BE2C (cell line): ENCODE measurements around the gene LRRC41.

ENCODE experiments used
- DNase-seq: peaks from one replicate; pipeline ENCODE4 v3.0.0-alpha.2; 2020
- H3K27me3 ChIP-seq: fragments of 250-450 bp; sonication (Bioruptor Pico); 2 replicates; pipeline ENCODE4 v1.5.1; 2020; ENCODE audit warnings: mild to moderate bottlenecking
- H3K36me3 ChIP-seq: fragments of 250-450 bp; sonication (Bioruptor Pico); 2 replicates; pipeline ENCODE4 v1.5.1; 2020; ENCODE audit warnings: mild to moderate bottlenecking
- H3K4me1 ChIP-seq: fragments of 250-450 bp; sonication (Bioruptor Pico); 2 replicates; pipeline ENCODE4 v1.5.1; 2020
- H3K4me3 ChIP-seq: 2 replicates; pipeline ENCODE4 v1.5.1; 2011; ENCODE audit warnings: low read depth, low read length
- H3K9me3 ChIP-seq: fragments of 250-450 bp; sonication (Bioruptor Pico); 2 replicates; pipeline ENCODE4 v1.5.1; 2020
- CTCF ChIP-seq: IDR thresholded peaks from 2 replicates; pipeline ENCODE4 v1.5.1; 2012; ENCODE audit warnings: mild to moderate bottlenecking, low read depth, low read length

The LRRC41 gene

DNA sequence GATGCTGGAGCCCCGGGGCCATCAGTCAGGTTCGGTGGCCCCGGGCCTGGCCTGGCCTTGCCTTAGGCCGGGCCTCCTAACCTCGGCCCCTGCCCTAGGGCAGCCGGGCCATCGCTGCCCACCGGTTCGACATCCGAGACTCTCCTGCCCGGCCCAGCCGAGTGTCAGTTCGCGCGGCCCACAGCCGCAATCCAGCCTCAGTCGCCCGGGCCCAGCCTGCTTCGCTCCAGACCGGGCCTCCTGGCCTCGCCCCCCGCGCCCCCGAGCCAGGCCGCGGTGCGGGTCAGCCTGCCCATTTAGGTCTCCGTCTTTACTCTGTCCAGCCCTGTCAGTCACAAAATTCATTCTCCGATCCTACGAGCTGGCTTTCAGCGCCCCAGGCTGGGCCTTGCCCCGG lies 777 bp downstream of the LRRC41 start:
- Histone ChIP-seq H3K4me3 (peak overlapping the region; percentile 97), H3K9me3 (no peaks in the 10 kb centered on the region), H3K27me3 (no peaks in the 10 kb centered on the region), H3K36me3 (peaks cover 12% of the 10 kb centered on the region), H3K4me1 (no peaks in the 10 kb centered on the region)
- DNase-seq: peak; percentile 13
- TF ChIP-seq CTCF: no peak

DNA sequence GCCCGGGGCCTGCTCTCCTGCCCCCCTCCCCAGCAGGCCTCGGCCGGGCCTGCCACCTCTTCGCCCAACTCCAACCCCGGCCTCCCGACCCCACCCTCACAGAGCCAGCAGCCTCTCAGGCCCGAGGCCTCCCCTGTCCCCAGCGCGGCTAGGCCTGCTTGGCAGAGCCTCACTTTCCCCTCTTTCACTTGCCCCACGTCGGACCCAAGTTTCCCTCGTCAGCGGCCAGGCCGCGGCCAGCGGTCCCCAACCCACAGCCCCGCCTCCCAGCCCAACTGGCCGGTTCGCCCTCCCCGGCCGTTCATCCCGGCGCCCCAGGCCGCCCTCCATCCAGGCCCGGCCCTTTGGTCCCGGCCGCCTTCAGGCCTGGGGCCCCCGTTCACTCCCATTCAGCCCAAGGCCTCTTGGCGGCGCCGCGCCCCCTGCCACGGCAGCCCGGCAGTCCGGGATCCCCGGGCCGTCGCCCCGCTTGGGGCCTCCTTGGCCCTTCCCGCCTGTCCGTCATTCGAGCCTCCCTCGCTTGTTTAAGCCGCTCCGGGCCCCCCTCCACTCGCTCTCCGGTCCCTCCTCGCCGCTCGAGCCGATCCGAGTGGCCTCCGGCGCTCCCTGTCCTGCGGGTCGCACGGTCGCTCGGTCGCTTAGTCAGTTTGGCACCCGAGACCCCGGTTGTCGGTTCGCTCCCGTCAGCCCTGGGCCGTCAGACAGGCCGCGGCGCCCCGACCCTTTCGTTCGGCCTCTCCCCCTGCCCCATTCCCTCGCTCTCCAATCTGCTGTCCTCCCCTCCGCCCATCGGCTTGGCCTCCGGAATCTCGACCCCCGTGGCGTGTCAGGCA lies 1.4 kb downstream of the LRRC41 start:
- TF ChIP-seq CTCF: 0 out of 2 replicates have a peak, but pooled peaks have one; percentile 2
- H3K27me3 ChIP-seq: no peaks in the 10 kb centered on the region
- H3K4me1 ChIP-seq: no peaks in the 10 kb centered on the region
- peak overlapping the region; percentile 97 for H3K4me3 ChIP-seq
- peak; percentile 42 for DNase-seq
- no peaks in the 10 kb centered on the region for H3K9me3 ChIP-seq
- peaks cover 11% of the 10 kb centered on the region for H3K36me3 ChIP-seq

DNA sequence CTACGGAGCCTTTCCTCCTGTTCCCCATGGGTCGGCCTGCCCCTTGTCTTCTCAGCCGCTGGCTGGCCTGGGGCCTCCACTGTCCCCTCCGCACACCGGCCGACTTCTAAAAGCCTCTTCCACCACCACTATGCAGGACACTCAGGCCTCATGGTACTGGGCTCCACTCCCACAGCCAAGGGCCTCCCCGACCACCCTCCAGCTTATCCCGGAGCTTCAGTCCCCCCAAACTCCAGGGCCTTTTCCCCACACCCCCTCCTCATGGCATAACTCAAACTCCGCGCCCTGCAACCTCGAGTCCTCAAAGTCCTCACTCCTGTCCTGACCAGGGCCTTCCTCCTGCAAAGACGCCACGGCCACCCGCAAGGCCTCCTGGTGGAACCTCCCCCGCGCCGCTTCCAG lies 2.0 kb downstream of the LRRC41 start:
- Histone ChIP-seq H3K36me3 (peaks cover 8% of the 10 kb centered on the region), H3K9me3 (no peaks in the 10 kb centered on the region), H3K27me3 (no peaks in the 10 kb centered on the region), H3K4me3 (peak overlapping the region; percentile 97), H3K4me1 (no peaks in the 10 kb centered on the region)
- DNase-seq: no peak
- no peak for TF ChIP-seq CTCF

DNA sequence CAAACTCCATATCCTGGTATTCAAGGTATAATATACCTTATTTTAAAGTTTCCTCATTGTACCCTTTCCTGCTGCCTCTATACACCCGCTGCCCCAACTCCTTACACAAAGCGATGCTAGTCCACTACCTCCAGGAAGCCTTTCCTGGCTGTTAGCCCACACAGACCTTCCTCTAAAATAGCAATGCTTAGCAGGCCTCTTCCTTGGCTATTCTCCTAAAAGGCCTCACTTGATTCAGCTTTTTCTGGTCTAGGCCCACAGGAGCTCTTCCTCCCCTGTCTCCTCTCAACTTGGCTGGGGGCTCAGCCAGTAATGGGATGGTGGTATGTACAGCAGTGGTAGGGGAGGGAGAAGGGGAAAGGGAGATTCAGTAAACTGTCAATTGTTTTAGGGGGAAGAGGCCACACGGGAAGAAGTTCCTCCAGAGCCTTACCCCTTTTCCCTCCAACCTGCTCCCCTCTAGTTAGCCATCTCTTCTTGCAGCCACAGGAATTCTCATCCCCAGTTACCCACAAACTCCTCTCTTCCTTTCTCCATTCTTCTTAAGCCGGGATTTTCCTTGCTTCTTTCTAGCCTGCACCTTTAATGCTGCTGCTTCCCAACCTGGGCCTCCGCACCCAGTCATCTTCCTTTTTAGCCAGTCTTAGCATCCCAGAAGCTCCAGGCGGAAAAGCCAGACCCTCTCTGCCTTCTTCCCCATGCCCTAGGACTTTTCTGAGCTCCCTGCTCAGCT lies 2.6 kb downstream of the LRRC41 start:
- Histone ChIP-seq H3K4me1 (no peaks in the 10 kb centered on the region), H3K27me3 (no peaks in the 10 kb centered on the region), H3K9me3 (no peaks in the 10 kb centered on the region), H3K36me3 (peaks cover 8% of the 10 kb centered on the region), H3K4me3 (peak overlapping the region; percentile 97)
- no peak for TF ChIP-seq CTCF
- no peak for DNase-seq

DNA sequence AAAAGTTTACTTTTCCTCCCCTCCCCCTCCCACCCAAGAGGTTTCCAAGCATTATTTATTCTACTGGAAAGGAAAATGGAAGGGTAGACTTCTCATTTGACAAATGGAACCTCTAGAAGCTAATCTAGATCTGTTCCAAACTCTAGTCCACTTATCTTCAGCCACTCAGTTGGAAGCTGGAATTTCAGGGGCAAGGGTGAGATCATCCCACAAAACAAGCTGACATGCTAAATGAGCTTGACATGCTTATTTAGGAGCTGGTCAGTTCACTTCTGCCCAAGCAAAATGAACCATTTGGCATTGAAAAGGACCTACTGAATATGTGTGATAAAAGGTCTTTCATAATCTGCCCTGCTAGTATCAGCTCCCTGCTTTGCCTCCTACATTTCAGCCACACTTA lies 5.0 kb downstream of the LRRC41 start:
- no peak overlapping the region for H3K4me3 ChIP-seq
- DNase-seq: no peak
- peaks cover 8% of the 10 kb centered on the region for H3K36me3 ChIP-seq
- TF ChIP-seq CTCF: no peak
- no peaks in the 10 kb centered on the region for H3K4me1 ChIP-seq
- no peaks in the 10 kb centered on the region for H3K27me3 ChIP-seq
- H3K9me3 ChIP-seq: no peaks in the 10 kb centered on the region

DNA sequence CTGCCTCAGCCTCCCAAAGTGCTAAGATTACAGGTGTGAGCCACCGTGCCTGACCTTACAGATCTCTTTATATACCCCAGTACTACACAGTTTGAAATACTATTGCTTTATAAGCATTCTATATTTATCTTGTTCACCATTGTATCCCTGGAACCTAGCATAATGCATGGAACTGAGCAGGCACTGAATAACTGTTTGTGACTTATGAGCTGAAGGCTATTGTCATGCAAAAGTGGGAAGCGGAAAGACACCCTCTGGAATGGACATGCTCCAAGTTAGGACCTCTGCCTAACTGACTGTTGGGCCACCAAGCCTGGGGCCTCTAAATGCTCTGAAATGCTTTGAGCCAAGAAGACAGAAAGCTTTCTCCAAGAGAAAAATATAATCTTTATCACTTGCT lies 8.1 kb downstream of the LRRC41 start:
- peaks cover 8% of the 10 kb centered on the region for H3K36me3 ChIP-seq
- no peak overlapping the region for H3K4me3 ChIP-seq
- TF ChIP-seq CTCF: no peak

More for the DNA sequence above, 8.1 kb downstream of the LRRC41 start:
- no peak for DNase-seq
- Histone ChIP-seq H3K4me1 (no peaks in the 10 kb centered on the region), H3K27me3 (no peaks in the 10 kb centered on the region), H3K9me3 (no peaks in the 10 kb centered on the region)
